Activated gamma-delta T cell (primary cell): ENCODE measurements around the gene OR6X1.

ENCODE experiments used
- DNase-seq: peaks from one replicate; lab custom pipeline; 2025; lab: John Stamatoyannopoulos, UW
- total RNA-seq, 2 donors: gene quantifications; one replicate each; lab custom pipeline; 2026; lab: John Stamatoyannopoulos, UW

The OR6X1 gene
- 0 reads per million in 2 donors for total RNA-seq

- DNase-seq = no peak
Measured at GRCh38 chr11:123754101-123754568, at the start of gene OR6X1. OR6X1 (minus strand) TSS chr11:123754518; CDS start chr11:123754518, 0 bp downstream.

GRCh38 chr11:123801765-123802164 lies 47.4 kb upstream of the OR6X1 start:
- no peak for DNase-seq

GRCh38 chr11:123800036-123800435 lies 45.7 kb upstream of the OR6X1 start:
- DNase-seq = no peak

- no peak for DNase-seq
Measured at GRCh38 chr11:123799438-123799837, 45.1 kb upstream of the OR6X1 start.

GRCh38 chr11:123798513-123799252 lies 44.4 kb upstream of the OR6X1 start:
- DNase-seq = no peak

GRCh38 chr11:123798079-123798478 lies 43.8 kb upstream of the OR6X1 start:
- no peak for DNase-seq

GRCh38 chr11:123797541-123797940 lies 43.2 kb upstream of the OR6X1 start:
- no peak for DNase-seq

- no peak for DNase-seq
Measured at GRCh38 chr11:123797114-123797513, 42.8 kb upstream of the OR6X1 start.

GRCh38 chr11:123796226-123796625 lies 41.9 kb upstream of the OR6X1 start:
- DNase-seq = no peak

GRCh38 chr11:123783536-123783935 lies 29.2 kb upstream of the OR6X1 start:
- DNase-seq = no peak

- DNase-seq = no peak
Measured at GRCh38 chr11:123778511-123778910, 24.2 kb upstream of the OR6X1 start.

GRCh38 chr11:123775715-123776549 lies 21.6 kb upstream of the OR6X1 start:
- DNase-seq = no peak

GRCh38 chr11:123775289-123775688 lies 21.0 kb upstream of the OR6X1 start:
- no peak for DNase-seq

- DNase-seq = no peak
Measured at GRCh38 chr11:123773959-123774358, 19.6 kb upstream of the OR6X1 start.

GRCh38 chr11:123773026-123773425 lies 18.7 kb upstream of the OR6X1 start:
- no peak for DNase-seq

GRCh38 chr11:123771664-123772063 lies 17.3 kb upstream of the OR6X1 start:
- no peak for DNase-seq

GRCh38 chr11:123770712-123771111 lies 16.4 kb upstream of the OR6X1 start:
- DNase-seq = no peak

GRCh38 chr11:123765601-123766000 lies 11.3 kb upstream of the OR6X1 start:
- DNase-seq = no peak

GRCh38 chr11:123762422-123762821 lies 8.1 kb upstream of the OR6X1 start:
- DNase-seq = no peak

- DNase-seq = no peak
Measured at GRCh38 chr11:123760894-123761293, 6.6 kb upstream of the OR6X1 start.

GRCh38 chr11:123757976-123758375 lies 3.7 kb upstream of the OR6X1 start:
- DNase-seq = no peak

- no peak for DNase-seq
Measured at GRCh38 chr11:123755813-123756212, 1.5 kb upstream of the OR6X1 start.

- DNase-seq = no peak
Measured at GRCh38 chr11:123755344-123755743, 1.0 kb upstream of the OR6X1 start.
